OCI-LY1 (cell line): Measurements from ENCODE around the gene RGS7BP.

Experiments used
- H2AFZ ChIP-seq: fragments of 200-600 bp; sonication (generic), shearing (Covaris generic); 2 replicates; pipeline ENCODE4 v1.6.0; 2014; ENCODE audit warnings: antibody characterized with exemption, mild to moderate bottlenecking, low read length
- H3F3A ChIP-seq: fragments of 200-600 bp; sonication (generic), shearing (Covaris generic); 2 replicates; pipeline ENCODE4 v1.6.0; 2014; ENCODE audit warnings: mild to moderate bottlenecking, antibody characterized with exemption, low read length, moderate library complexity; ENCODE audit not compliant: insufficient read depth
- H3K27ac ChIP-seq: fragments of 200-600 bp; sonication (generic); 2 replicates; pipeline ENCODE4 v1.5.1; 2014; ENCODE audit warnings: low read length, mixed run types, mild to moderate bottlenecking, low read depth; ENCODE audit not compliant: poor library complexity, severe bottlenecking
- H3K27me3 ChIP-seq: fragments of 200-600 bp; sonication (generic); 2 replicates; pipeline ENCODE4 v1.6.0; 2014; ENCODE audit warnings: antibody characterized with exemption, mild to moderate bottlenecking, low read length, moderate library complexity; ENCODE audit not compliant: insufficient read depth
- H3K36me3 ChIP-seq: fragments of 200-600 bp; sonication (generic); 2 replicates; pipeline ENCODE4 v1.6.1; 2014; ENCODE audit warnings: mild to moderate bottlenecking, antibody characterized with exemption, low read length, moderate library complexity, mixed read lengths; ENCODE audit not compliant: insufficient read depth
- H3K4me1 ChIP-seq: fragments of 200-600 bp; sonication (generic); 2 replicates; pipeline ENCODE4 v1.5.1; 2014; ENCODE audit warnings: mild to moderate bottlenecking, low read length, moderate library complexity; ENCODE audit not compliant: insufficient read depth, severe bottlenecking
- H3K4me2 ChIP-seq: fragments of 200-600 bp; sonication (generic), shearing (Covaris generic); 2 replicates; pipeline ENCODE4 v1.6.1; 2014; ENCODE audit warnings: low read length
- H3K4me3 ChIP-seq: fragments of 200-600 bp; sonication (generic); 2 replicates; pipeline ENCODE4 v1.5.1; 2014; ENCODE audit warnings: low read length, low read depth, mild to moderate bottlenecking, mixed read lengths; ENCODE audit not compliant: poor library complexity, severe bottlenecking
- H3K79me2 ChIP-seq: fragments of 200-600 bp; shearing (Covaris generic); 2 replicates; pipeline ENCODE4 v1.6.1; 2016; ENCODE audit warnings: mixed run types, low read length, mixed read lengths; ENCODE audit not compliant: insufficient read depth
- H3K9ac ChIP-seq: fragments of 200-600 bp; sonication (generic), shearing (Covaris generic); 2 replicates; pipeline ENCODE4 v1.6.1; 2014; ENCODE audit warnings: mild to moderate bottlenecking, low read length, mixed read lengths
- H3K9me2 ChIP-seq: fragments of 200-600 bp; sonication (generic), shearing (Covaris generic); 2 replicates; pipeline ENCODE4 v1.6.1; 2014; ENCODE audit warnings: low read depth, mild to moderate bottlenecking, low read length, mixed read lengths
- H3K9me3 ChIP-seq: fragments of 200-600 bp; shearing (Covaris generic); 2 replicates; pipeline ENCODE4 v1.6.1; 2014; ENCODE audit warnings: low read length, mixed read lengths
- H4K20me1 ChIP-seq: fragments of 200-600 bp; sonication (generic), shearing (Covaris generic); 2 replicates; pipeline ENCODE4 v1.6.0; 2016; ENCODE audit warnings: mild to moderate bottlenecking, low read length; ENCODE audit not compliant: insufficient read depth
- CTCF ChIP-seq: fragments of 200-600 bp; sonication (generic), shearing (Covaris generic); IDR thresholded peaks from 2 replicates; pipeline ENCODE4 v1.5.1; 2017; ENCODE audit warnings: mild to moderate bottlenecking, antibody characterized with exemption, low read length, moderate library complexity, mixed read lengths
- EZH2 ChIP-seq: fragments of 200-600 bp; sonication (generic), shearing (Covaris generic); IDR thresholded peaks from 2 replicates; pipeline ENCODE4 v1.8.0; 2017; ENCODE audit warnings: borderline replicate concordance, mixed run types, mild to moderate bottlenecking, antibody characterized with exemption, low read length, moderate library complexity, mixed read lengths

RGS7BP gene

GRCh38 chr5:64594025-64594424 is 88.2 kb downstream of the RGS7BP start:
- Histone ChIP-seq H3K27ac (no peak overlapping the region), H3K36me3 (no peaks in the 10 kb centered on the region), H3K9me3 (no peaks in the 10 kb centered on the region), H3K27me3 (no peaks in the 10 kb centered on the region), H2AFZ (no peak overlapping the region), H3K4me2 (no peak overlapping the region), H3K4me1 (no peaks in the 10 kb centered on the region), H3K4me3 (no peak overlapping the region), H3F3A (no peaks in the 10 kb centered on the region), H3K9me2 (no peaks in the 10 kb centered on the region), H3K79me2 (no peaks in the 10 kb centered on the region), H4K20me1 (no peaks in the 10 kb centered on the region), H3K9ac (no peak overlapping the region)
- no peak for TF ChIP-seq EZH2

GRCh38 chr5:64594601-64595000 is 88.8 kb downstream of the RGS7BP start:
- no peaks in the 10 kb centered on the region for H4K20me1 ChIP-seq
- no peak overlapping the region for H2AFZ ChIP-seq
- H3K9me3 ChIP-seq = no peaks in the 10 kb centered on the region

DNA sequence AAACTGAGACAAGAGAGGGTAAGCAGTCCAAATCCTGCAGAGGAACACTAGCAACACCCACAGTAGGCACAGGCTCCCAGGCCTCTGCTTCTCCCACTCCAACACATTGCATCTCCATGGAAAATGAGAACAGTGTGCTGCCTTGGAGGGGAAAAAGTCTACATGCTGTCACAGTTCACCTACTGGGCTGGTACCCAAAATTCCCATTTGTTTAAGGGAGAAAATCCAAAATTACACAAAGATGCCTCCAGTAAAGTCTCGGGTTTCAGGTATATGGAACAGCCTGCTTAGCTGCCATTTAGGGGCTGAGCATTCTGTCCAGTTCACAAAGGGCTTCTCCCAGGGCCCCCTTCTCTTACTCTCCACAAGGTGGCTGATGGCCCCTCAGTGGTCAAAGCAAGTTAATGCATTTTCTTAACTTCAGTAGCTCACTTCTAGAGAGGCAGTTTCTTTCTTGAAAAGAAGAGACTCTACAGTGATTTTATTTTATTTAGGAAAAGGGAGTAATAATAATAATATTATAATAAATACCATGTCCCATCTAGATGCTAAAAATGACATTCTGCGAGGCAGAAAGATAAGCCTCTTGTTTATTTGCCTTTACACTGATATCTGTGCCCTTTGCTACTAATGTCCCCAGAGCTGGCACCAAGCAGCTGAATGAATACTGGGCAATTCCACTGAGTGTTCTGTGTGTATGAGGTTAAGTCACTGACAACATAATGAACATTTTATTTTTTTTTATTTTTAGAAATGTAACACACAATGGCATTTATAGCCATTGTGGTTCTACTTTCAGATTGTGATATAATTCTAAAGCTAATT is 89.4 kb downstream of the RGS7BP start:
- no peaks in the 10 kb centered on the region for H3F3A ChIP-seq
- H3K4me3 ChIP-seq = no peak overlapping the region
- no peak overlapping the region for H2AFZ ChIP-seq
- no peaks in the 10 kb centered on the region for H3K4me1 ChIP-seq
- no peaks in the 10 kb centered on the region for H3K9me2 ChIP-seq
- H3K27me3 ChIP-seq = no peaks in the 10 kb centered on the region
- TF ChIP-seq EZH2 (no peak), CTCF (peak; percentile 29; the same call in 1 of the 2 replicates)
- H3K36me3 ChIP-seq = no peaks in the 10 kb centered on the region
- H3K9ac ChIP-seq = no peak overlapping the region
- no peaks in the 10 kb centered on the region for H3K79me2 ChIP-seq
- H3K4me2 ChIP-seq = no peak overlapping the region
- no peak overlapping the region for H3K27ac ChIP-seq
- H3K9me3 ChIP-seq = no peaks in the 10 kb centered on the region
- H4K20me1 ChIP-seq = no peaks in the 10 kb centered on the region

More at GRCh38 chr5:64594601-64595000, 88.8 kb downstream of the RGS7BP start:
- no peaks in the 10 kb centered on the region for H3K9me2 ChIP-seq
- H3F3A ChIP-seq = no peaks in the 10 kb centered on the region
- H3K9ac ChIP-seq = no peak overlapping the region
- H3K4me3 ChIP-seq = no peak overlapping the region
- H3K36me3 ChIP-seq = no peaks in the 10 kb centered on the region
- TF ChIP-seq CTCF (no peak), EZH2 (no peak)
- H3K27ac ChIP-seq = no peak overlapping the region
- no peaks in the 10 kb centered on the region for H3K4me1 ChIP-seq
- no peaks in the 10 kb centered on the region for H3K27me3 ChIP-seq
- no peak overlapping the region for H3K4me2 ChIP-seq
- H3K79me2 ChIP-seq = no peaks in the 10 kb centered on the region

GRCh38 chr5:64599226-64599625 is 93.4 kb downstream of the RGS7BP start:
- no peak overlapping the region for H3K4me2 ChIP-seq
- H2AFZ ChIP-seq = no peak overlapping the region
- no peaks in the 10 kb centered on the region for H3F3A ChIP-seq
- H4K20me1 ChIP-seq = no peaks in the 10 kb centered on the region
- no peaks in the 10 kb centered on the region for H3K36me3 ChIP-seq
- no peaks in the 10 kb centered on the region for H3K9me2 ChIP-seq
- H3K9me3 ChIP-seq = no peaks in the 10 kb centered on the region
- H3K9ac ChIP-seq = no peak overlapping the region
- H3K27ac ChIP-seq = no peak overlapping the region
- TF ChIP-seq CTCF (no peak), EZH2 (no peak)
- H3K4me1 ChIP-seq = no peaks in the 10 kb centered on the region
- no peak overlapping the region for H3K4me3 ChIP-seq
- H3K27me3 ChIP-seq = no peaks in the 10 kb centered on the region
- H3K79me2 ChIP-seq = no peaks in the 10 kb centered on the region
